ENCODE results near the gene FXYD6. TPM values are rescaled to one million over a fixed set of nuclear protein-coding genes. Genes with fewer than 3 reads are reported as not detected.
"Not testable (repeated sequence)": the region's sequence is repeated elsewhere in the genome, so short reads cannot be mapped to it uniquely, and the experiment has no call there.

The FXYD6 gene
- polyA plus RNA-seq, 3 donors: 15.5 to 132 (median 39.6) TPM

DNA sequence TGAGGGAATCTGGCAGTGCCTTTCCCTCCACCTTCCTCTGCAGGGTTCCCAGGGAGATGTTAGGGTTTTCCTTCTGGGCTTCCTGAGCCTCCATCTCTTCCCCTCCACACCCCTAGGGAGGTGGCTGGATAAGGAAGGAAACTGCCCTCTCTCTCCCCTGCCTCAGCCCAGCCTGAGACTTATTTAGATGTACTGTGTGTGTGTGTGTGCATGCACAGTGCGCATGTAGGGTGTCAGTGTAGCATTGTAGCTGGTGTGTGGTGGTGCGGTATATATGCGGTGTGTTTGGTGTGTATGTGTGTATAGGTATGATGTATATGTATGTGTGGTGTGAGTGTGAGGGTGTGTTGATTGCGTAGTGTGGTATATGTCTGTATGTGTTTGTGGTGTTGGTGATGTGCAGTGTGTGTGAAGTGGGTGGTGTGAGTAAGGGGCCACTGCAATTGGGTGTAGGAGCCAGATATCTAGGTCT, 1.5 kb downstream of the FXYD6 start:
- WGBS, 3 donors: 76 to 88% (median 84%) methylated on average over 4 of the region's 4 CpGs
- H3K27ac ChIP-seq (ENCODE audit: low read depth, low read length): no peak overlapping the region

DNA sequence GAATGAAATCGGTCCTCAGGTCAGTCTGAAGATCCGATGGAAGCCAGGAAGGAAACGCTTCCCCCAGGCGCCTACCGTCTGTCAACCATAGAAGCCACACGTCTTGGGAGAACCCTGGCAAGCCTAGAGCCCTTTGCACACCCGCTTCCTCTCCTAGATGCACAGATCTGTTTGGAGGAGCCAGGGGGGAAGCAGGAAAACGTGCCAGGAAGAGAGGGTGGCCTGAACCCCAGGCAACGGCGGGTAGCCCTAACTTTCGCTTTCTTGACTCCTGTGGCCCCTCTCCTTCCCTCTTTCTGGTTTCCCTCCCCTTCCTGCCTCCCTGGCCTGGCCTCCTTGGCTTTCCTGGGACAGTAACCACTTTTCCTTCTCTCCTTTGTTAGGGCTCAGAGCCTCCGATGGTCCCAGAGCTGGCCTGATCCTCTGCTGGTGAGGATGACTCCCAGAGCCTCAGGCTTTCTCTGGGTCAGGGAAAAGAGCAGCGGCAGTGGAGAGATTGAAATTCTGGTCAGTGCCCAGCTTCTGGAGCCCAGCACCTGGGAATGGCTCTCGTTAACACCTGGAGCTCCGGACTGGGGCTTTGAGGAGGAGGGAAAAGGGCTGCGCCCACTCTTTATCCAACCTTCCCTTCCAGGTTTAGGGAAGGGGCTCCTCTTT, 2.1 kb downstream of the FXYD6 start:
- H3K27ac ChIP-seq (ENCODE audit: low read depth, low read length): no peak overlapping the region
- 38 to 44% (median 41%) methylated on average over 16 of the region's 16 CpGs for WGBS, 3 donors

DNA sequence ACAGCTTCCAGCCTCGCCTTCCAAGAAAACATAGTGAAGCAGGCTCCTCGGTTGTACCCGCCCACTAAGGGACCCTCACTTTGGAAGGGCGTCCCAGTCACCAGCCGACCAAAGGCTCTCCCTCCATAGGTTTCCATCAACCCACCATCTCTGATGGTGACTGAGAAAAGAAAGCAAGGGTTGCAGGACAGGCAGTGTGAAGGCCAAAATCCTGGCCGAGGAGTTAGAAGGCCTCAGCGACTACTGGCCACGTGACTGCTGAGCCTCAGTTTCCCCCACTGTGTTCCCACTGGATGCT, 2.7 kb downstream of the FXYD6 start:
- no peak overlapping the region for H3K27ac ChIP-seq (ENCODE audit: low read depth, low read length)
- WGBS, 3 donors: 62 to 84% (median 83%) methylated on average over 8 of the region's 8 CpGs

DNA sequence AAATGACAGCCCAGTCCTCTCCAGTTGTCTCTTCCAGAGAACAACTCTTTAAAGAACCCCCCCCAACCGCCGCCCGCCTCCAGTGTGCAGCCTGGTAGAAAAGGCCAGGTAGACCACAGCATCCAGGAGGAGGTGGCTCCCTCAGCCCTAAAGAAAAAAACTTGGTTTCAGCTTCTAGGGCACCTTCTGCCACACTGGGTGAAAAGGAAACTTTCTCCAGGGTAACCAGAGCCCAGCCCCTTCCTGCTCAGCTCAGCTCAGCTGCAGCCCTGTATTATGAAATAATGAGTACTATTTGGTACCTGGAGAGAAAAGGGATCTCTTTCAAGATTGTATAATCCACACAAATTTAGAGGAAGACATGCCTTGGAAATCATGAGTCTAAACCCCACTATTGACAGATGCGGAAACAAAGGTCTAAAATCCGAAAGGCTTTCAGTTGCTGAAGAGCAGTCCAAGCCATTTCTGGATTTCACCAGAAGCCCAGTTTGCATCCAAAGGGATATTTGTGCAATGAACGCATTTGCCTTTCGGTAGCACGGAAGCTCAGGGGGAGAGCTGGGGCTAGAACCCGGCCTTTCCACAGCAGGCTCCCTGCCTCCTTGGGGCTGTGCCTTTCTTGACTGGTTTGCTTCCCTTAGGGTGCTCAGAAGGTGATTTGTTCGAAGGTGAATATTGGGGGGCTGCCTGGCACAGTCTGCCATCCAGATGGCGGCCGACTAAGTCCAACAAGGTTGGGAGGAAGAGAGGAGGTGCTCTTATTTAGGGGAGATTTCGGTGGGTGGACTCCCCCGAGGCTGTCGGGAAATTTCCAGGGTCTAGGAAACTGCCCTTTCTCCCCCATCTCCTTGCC, 3.3 kb downstream of the FXYD6 start:
- 73 to 77% (median 76%) methylated on average over 15 of the region's 15 CpGs for WGBS, 3 donors
- H3K27ac ChIP-seq (ENCODE audit: low read depth, low read length): no peak overlapping the region

DNA sequence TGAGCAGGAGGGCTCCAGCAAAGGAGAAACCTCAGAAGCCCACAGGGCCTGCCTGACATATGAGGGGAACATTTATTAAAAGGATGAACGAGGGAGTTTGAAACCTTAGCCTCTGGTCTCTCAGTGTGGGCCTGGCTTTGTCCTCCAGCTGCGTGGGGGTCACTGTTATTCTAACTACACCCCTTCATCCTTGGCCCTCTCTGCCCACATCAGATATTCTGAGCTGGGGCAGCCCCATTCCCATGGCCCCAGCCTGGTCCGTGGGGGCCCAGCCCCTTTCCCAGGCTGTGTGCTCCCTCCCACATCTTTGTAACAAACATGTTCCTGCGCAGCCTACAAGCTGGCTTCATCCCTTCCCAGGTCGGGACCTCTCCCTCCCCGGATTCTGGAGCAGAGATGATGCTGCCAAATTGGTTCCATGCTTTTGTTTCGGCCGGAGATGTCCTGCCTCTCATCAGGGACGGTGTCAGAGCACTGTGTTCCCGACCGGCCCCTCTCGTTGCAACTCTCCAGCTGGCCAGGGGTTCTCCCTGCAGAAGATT, 4.0 kb downstream of the FXYD6 start:
- WGBS, 3 donors: 38 to 63% (median 52%) methylated on average over 12 of the region's 12 CpGs
- H3K27ac ChIP-seq (ENCODE audit: low read depth, low read length): no peak overlapping the region

DNA sequence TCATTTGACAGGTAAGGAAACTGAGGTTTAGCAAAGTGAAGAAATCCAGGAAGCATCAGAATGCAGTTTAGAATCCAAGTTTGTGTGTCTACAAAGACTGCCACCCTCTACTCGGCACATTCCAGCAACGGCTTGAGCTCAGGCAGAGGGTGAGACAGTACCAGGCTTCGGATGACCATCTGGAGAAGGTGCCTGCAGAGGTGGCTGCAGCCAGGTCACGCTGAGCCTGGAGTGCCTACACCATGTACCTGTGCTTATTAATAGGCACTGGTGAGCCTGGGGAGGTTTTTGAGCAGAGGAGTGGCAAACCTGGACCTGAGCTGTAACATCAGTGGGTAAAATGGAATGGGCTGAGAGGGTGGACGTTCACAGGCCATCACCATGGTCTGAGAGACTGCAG, 4.7 kb downstream of the FXYD6 start:
- no peak overlapping the region for H3K27ac ChIP-seq (ENCODE audit: low read depth, low read length)

DNA sequence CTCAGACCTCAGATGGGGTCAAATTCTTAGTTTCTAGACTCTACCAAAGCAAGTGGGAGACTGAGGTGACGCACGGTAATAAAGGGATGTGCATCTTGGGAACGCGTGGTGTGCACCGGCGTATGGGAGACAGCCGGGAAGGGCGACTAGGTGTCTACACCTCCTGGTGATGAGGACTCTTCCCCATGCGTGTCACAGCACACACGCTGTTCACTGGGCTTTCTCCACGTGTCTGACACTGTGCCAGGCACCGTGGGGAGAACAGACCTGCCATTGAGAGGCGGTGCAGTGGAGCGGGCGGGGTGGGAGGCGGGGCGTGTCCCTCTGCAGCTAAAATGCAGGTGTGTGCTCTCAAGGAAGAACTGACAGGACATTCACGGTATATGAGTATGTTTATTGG, 5.3 kb downstream of the FXYD6 start:
- H3K27ac ChIP-seq (ENCODE audit: low read depth, low read length): no peak overlapping the region
- WGBS, 3 donors: 82 to 92% (median 86%) methylated on average over 18 of the region's 18 CpGs

More for the DNA sequence above, 4.7 kb downstream of the FXYD6 start:
- WGBS, 3 donors: 77 to 88% (median 87%) methylated on average over 5 of the region's 5 CpGs

DNA sequence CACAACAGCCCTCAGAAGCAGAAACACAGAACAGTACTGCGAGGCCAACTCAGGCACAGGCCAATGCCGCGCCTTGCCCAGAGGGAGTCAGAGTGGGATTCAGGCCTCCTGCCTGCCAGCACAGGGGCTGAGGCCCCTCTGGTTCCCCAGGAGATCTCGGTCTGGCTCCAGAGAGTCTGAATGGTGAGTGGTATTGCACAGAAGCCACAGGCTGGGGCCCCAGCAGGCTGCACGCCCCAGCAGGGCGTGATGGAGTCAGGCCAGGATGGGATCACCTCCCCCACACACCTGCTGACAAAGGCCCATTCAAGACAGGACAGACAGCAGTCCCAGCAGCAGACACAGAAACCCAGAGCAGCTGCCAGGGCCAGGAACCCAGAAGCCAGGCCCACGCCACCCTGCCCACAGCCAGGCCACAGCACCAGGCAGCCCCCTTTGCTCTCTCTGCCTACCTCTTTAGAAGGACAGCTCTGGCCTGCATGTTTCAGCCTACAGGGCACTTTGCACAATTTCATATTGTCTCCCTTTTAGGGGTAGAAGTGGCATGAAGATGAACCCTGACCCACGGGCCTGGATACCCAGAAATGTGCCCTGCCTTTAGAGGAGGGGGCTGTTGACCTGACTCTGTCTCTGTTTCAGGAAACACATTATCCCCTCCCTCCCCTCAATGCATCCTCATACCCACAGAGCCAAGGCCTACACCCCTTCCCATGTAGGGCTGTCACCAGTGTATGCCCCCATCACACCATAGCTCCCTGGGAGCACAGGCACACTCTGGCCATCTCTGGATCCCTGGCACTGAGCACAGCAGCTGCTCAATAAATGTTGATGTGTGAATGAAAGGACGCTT, 6.1 kb downstream of the FXYD6 start:
- H3K27ac ChIP-seq (ENCODE audit: low read depth, low read length): no peak overlapping the region
- WGBS, 3 donors: 73 to 90% (median 79%) methylated on average over 9 of the region's 9 CpGs

DNA sequence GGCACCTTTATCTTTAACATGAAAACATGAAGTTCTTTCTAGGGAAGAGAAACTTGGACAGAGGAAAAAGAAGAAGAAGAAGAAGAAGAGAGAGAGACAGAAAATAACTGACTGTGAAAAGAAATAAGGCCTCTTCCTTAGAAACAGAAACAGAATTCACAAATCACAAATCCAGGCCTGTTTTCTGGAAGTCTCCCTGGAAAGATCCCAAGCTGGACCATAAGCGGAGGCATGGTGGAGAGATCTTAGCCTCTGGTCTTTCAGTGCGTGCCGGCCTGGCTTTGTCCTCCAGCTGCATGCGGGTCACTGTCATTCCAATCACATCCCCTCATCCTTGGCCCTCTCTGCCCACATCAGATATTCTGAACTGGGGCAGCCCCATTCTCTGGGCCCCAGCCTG, 6.9 kb downstream of the FXYD6 start:
- WGBS, 3 donors: 54 to 73% (median 60%) methylated on average over 4 of the region's 4 CpGs
- H3K27ac ChIP-seq (ENCODE audit: low read depth, low read length): no peak overlapping the region

DNA sequence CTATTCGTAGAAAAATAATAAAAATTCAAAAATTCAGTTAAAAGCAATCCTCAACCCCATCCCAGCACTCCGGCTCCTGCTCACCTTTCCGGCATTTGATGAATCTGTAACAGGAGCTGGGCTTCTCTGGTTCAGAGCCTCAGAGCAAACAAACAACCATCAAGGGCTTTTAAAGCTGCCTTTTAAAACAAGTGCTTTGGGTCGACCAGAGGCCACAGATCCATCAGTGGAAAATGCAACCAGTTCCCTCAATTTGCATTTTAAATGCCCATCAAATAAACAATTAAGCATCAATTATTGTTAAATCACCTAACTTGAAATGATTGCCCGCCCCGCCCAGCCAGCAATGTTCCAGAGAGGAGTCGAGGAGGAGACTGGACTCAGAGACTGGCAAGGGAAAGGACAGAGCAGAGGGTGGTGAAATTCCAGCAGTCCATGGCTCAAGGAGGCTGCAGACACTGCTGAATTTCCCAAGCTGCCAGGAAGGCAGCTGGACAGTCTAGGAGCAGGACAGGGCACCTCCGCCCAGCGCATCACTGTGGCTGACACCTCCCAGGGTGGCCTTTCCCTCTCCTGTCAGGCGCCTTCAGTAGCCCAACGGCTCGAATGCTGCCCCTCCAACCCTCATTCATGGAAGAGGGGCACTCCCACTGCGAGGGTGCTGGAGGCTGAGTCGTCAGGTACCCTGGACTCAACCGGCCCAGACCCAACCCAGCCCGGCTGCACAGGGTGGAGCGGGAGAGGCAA, 7.5 kb downstream of the FXYD6 start:
- WGBS, 3 donors: 82 to 89% (median 85%) methylated on average over 17 of the region's 17 CpGs
- no peak overlapping the region for H3K27ac ChIP-seq (ENCODE audit: low read depth, low read length)

DNA sequence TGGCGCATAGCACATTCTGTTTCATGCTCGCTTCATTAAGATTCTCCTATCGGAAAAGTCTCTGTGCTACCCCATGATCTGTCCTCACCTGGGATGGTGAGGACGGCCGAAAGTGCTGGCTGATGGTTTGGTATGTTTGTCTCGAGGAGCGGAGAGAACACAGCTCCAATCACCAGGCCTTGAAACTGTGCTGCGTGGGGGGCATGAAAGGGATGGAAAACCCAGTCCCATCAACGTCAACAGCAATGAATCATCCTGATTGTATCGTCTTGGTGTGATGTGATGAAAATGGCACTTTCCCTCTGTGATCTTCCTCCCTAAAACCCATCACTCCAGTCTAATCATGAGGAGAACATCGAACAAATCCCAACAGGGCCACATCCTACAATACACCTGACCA, 8.4 kb downstream of the FXYD6 start:
- no peak overlapping the region for H3K27ac ChIP-seq (ENCODE audit: low read depth, low read length)

DNA sequence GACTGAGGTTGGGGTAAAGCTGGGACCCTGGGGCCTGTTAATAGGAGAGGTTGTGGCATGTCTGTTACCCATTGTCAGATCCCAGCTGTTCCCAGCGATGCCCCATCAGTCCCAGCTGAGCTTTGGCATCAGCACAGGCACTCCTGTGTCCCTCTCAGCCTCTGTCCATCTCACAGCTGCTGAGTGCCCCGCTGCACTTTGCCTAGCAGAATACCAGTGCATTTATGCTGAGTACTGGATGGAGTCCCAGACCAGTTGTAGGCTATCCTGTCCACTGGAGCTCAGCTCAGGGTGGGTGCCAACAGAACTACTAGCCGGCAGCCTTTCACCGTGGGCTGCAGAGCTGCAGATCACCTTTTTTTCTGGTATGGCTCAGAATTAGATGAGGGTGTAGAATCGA, 9.9 kb downstream of the FXYD6 start:
- no peak overlapping the region for H3K27ac ChIP-seq (ENCODE audit: low read depth, low read length)
- WGBS, 3 donors: 75 to 85% (median 81%) methylated on average over 5 of the region's 5 CpGs

More for the DNA sequence above, 8.4 kb downstream of the FXYD6 start:
- WGBS, 3 donors: 81 to 92% (median 85%) methylated on average over 11 of the region's 11 CpGs

DNA sequence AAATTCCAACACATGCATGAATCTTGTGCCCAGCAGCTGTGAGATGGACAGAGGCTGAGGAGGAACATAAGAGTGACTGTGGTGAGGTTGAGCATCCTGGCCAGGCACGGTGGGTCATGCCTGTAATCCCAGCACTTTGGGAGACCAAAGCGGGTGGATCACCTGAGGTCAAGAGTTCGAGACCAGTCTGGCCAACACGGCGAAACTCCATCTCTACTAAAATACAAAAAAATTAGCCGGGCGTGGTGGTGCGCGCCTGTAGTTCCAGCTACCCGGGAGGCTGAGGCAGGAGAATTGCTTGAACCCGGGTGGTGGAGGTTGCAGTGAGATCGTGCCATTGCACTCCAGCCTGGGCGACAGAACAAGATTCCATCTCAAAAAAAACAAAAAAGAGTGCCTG, 10.9 kb downstream of the FXYD6 start:
- H3K27ac ChIP-seq (ENCODE audit: low read depth, low read length): not testable (repeated sequence)
- WGBS, 3 donors: 92 to 96% (median 95%) methylated on average over 13 of the region's 13 CpGs

DNA sequence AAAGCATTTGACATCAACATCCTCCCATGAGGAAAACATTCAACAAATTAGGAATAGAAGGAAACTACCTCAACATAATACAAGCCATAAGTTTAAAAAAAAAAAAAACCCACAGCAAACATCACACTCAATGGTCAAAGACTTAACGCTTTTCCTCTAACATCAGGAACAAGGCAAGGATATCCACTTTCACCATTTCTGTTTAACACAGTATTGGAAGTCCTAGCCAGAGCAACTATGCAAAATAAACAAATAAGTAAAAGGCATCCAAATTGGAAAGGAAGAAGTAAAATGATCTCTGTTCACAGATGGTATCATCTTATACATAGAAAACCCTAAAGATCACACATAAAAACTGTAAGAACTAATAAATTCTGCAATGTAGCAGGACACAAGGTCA, 13.1 kb downstream of the FXYD6 start:
- 78 to 90% (median 88%) methylated on average over 1 of the region's 1 CpG for WGBS, 3 donors
- H3K27ac ChIP-seq (ENCODE audit: low read depth, low read length): no peak overlapping the region

DNA sequence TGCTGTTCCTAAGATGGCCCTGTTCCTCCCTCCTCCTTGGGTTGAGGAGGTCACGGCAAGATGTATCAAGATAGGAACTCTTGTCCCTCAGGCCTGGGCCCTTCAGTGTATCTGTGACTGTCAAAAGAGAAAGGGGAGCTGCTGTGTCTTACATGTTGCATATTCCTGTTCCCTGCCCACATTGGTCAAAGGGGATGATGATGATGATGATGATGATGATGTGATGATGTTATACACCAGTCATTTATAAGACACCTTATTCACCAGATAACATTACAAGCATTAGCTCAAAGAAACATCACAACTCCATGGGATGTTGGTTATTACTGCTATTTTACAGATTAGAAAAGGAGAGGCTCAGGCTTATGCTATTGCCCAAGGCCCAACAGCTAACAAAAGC, 13.7 kb downstream of the FXYD6 start:
- H3K27ac ChIP-seq (ENCODE audit: low read depth, low read length): no peak overlapping the region
- WGBS, 3 donors: 80 to 93% (median 83%) methylated on average over 1 of the region's 1 CpG

DNA sequence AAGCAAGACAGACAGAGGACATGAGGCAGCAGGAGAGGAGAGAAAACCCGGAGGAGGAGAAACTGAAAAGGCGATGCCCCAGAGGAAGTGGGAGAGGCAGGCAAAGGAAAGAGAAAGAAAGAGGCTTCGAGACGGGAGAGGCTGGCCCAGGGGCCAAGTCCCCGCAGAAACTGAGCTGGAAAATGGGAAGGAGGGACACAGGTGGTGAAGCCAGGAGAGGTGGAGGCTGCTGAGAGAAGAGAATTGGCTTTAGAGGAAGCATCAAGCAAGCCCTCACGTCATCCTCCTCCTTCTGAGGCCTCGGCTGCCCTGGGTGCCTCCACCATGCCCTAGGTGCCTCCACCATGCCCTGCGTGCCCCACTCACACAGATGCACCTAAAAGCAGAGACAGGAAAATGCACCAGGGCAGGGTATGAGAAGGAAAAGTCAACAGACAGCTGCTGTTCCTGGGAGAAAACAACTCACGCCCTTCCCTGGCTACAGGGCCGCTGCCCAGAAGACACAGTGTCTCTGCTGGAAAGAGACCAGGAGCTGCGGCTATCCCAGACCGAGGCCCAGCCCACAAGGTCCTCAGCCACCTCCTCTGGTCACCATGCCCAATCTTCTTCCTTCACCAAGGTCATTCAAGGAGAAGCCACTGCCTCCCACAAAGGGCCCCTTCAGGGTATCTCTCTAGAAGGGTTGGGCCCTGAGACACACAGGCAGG, 14.3 kb downstream of the FXYD6 start:
- no peak overlapping the region for H3K27ac ChIP-seq (ENCODE audit: low read depth, low read length)
- WGBS, 3 donors: 42 to 78% (median 50%) methylated on average over 12 of the region's 12 CpGs

DNA sequence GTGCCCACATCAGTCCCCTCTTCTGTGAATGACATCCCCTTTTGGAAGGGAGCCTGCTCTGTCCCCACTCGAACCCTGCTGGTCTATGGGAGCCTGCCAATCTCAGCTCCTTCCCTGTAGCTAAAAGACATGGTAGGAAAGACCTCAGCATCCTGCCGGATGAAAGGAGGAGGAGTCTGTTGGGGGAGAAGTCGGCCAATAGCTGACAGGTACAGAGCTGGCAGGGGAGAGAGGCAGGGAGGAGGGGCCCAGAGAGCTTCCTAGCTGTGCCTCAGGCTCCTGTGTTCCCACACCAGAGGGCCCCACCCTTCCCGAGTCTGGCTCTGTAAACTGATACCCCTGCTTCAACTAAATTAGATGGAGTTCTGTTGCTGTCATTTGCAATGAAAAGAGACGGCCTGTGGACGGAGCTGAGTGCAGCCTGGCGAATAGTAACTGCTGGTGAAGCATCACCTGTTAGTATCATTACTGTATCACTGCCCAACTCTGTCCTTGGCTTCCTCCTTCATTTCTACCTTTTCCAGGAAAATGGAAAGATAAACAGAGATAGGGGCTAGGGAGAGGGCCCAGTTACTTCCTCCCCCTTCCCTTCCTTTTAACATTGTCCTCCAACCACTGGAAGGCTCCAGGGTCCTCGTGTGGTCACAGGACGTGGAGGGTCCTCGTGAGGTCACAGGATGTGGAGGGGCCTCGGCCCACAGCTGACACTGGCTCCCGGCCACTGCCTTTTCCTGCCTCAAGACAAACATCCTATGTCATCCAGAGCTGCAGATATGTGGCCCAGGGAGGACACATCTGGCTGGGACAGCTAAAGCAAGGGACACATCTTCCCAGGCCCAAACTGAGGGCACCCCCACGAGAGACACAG, 15.1 kb downstream of the FXYD6 start:
- H3K27ac ChIP-seq (ENCODE audit: low read depth, low read length): no peak overlapping the region
- WGBS, 3 donors: 36 to 53% (median 41%) methylated on average over 13 of the region's 13 CpGs

Measured in adipose tissue (tissue), 3 donors.